HepG2 (cell line): ENCODE data around the gene CTF1. TPM values are rescaled to one million over a fixed set of nuclear protein-coding genes. Genes with fewer than 3 reads are reported as not detected.
A peak's percentile ranks its signal among the peaks of the same experiment; 100 is the strongest.

Experiments
- ARID2 ChIP-seq: sonication (generic); formaldehyde crosslinking; IDR thresholded peaks from 2 replicates; pipeline ENCODE4 v1.8.1; 2022; ENCODE audit warnings: mild to moderate bottlenecking, missing genetic modification reagents, borderline replicate concordance
- CHD4 ChIP-seq: fragments of 200-600 bp; sonication (generic); IDR thresholded peaks from 2 replicates; pipeline ENCODE4 v1.7.0; 2017; ENCODE audit warnings: mild to moderate bottlenecking, low read length, borderline replicate concordance
- FOXC1 ChIP-seq: sonication (generic); formaldehyde crosslinking; IDR thresholded peaks from 2 replicates; pipeline ENCODE4 v1.8.0; 2022; ENCODE audit warnings: mild to moderate bottlenecking, missing genetic modification reagents, borderline replicate concordance
- HES4 ChIP-seq: sonication (generic); formaldehyde crosslinking; IDR thresholded peaks from 2 replicates; pipeline ENCODE4 v1.9.0; 2021; ENCODE audit warnings: mild to moderate bottlenecking, missing genetic modification reagents, borderline replicate concordance
- IRF2 ChIP-seq: IDR thresholded peaks from 2 replicates; pipeline ENCODE4 v1.6.1; 2018; ENCODE audit warnings: missing genetic modification reagents, missing compliant biosample characterization
- KLF11 ChIP-seq: IDR thresholded peaks from 2 replicates; pipeline ENCODE4 v1.6.1; 2016; ENCODE audit warnings: missing compliant biosample characterization
- MAFG ChIP-seq: sonication (generic); formaldehyde crosslinking; IDR thresholded peaks from 2 replicates; pipeline ENCODE4 v1.5.1; 2020; ENCODE audit warnings: mild to moderate bottlenecking, missing genetic modification reagents
- MBNL3 ChIP-seq: fragments of 250-450 bp; sonication (Bioruptor Pico); conservative IDR thresholded peaks from 2 replicates; pipeline ENCODE4 v1.8.0; 2022; ENCODE audit warnings: mild to moderate bottlenecking, inconsistent platforms
- NCOA5 ChIP-seq: sonication (generic); formaldehyde crosslinking; IDR thresholded peaks from 2 replicates; pipeline ENCODE4 v1.4.0; 2020; ENCODE audit warnings: missing genetic modification reagents
- NFYC ChIP-seq: IDR thresholded peaks from 2 replicates; pipeline ENCODE4 v1.6.1; 2016; ENCODE audit warnings: missing genetic modification reagents, missing compliant biosample characterization
- POLR2AphosphoS5 ChIP-seq: IDR thresholded peaks from 2 replicates; pipeline ENCODE4 v1.6.1; 2012; ENCODE audit warnings: low read depth, low read length
- TCF7 ChIP-seq: sonication (generic); IDR thresholded peaks from 2 replicates; pipeline ENCODE4 v1.6.1; 2016; ENCODE audit warnings: antibody characterized with exemption, low read depth
- THYN1 ChIP-seq: sonication (generic); formaldehyde crosslinking; IDR thresholded peaks from 2 replicates; pipeline ENCODE4 v1.8.1; 2023; ENCODE audit warnings: low read depth, mild to moderate bottlenecking, moderate library complexity, missing genetic modification reagents, borderline replicate concordance
- TRIM24 ChIP-seq: sonication (generic); formaldehyde crosslinking; IDR thresholded peaks from 2 replicates; pipeline ENCODE4 v1.8.0; 2022; ENCODE audit warnings: mild to moderate bottlenecking, missing genetic modification reagents
- ZFYVE20 ChIP-seq: sonication (generic); formaldehyde crosslinking; IDR thresholded peaks from 2 replicates; pipeline ENCODE4 v1.8.0; 2023; ENCODE audit warnings: low read depth, mild to moderate bottlenecking, moderate library complexity, missing genetic modification reagents, borderline replicate concordance
- ZNF652 ChIP-seq: IDR thresholded peaks from 2 replicates; pipeline ENCODE4 v1.6.1; 2016; ENCODE audit warnings: low read depth, borderline replicate concordance
- polyA plus RNA-seq, 8 experiments: library from polyadenylated mRNA; depleted of rRNA in 3 of 8; stranded (reverse) in 7 of 8; unstranded in 1 of 8; fragments of >200 nt; fragmentation: Illumina TruSeq in 4 of 8; extraction: Trizol in 4 of 8; gene quantifications; 2 replicates each; pipeline versions ENCODE4 v1.2.1 to v1.2.3, GENCODE V29; 2011 to 2016; ENCODE audit warnings: low read depth in 4 of 8, missing spikeins in 1 of 8, mixed read lengths in 1 of 8; ENCODE audit not compliant: insufficient read depth in 1 of 8
- total RNA-seq, 5 experiments: library from RNA; depleted of rRNA; stranded (reverse); fragments of >200 nt; fragmentation: Illumina TruSeq; extraction: Trizol; gene quantifications; 2 replicates each; pipeline ENCODE4 v1.2.3, GENCODE V29; 2016; ENCODE audit warnings: low read depth in 1 of 5
- TF ChIP-seq, protein P1 (sequence below), 2 experiments: IDR thresholded peaks; 2 replicates each; pipeline ENCODE4 v1.6.1; 2011 to 2012; ENCODE audit warnings: low read length in 2 of 2, borderline replicate concordance in 1 of 2, low read depth in 1 of 2, mild to moderate bottlenecking in 1 of 2, moderate library complexity in 1 of 2
- TF ChIP-seq, protein P2 (sequence below): sonication (generic); formaldehyde crosslinking; IDR thresholded peaks from 2 replicates; pipeline ENCODE4 v1.5.0; 2020; ENCODE audit warnings: mild to moderate bottlenecking, missing genetic modification reagents
- TF ChIP-seq, protein P3 (sequence below): sonication (generic); formaldehyde crosslinking; IDR thresholded peaks from 2 replicates; pipeline ENCODE4 v1.4.0; 2020; ENCODE audit warnings: mild to moderate bottlenecking, missing genetic modification reagents

The CTF1 gene
- total and polyA plus RNA-seq, 2 of the 13 experiments (the other 11 are each of a cell fraction or from before 2014, with no cell fraction given), result 0.13 to 1.8 TPM

DNA sequence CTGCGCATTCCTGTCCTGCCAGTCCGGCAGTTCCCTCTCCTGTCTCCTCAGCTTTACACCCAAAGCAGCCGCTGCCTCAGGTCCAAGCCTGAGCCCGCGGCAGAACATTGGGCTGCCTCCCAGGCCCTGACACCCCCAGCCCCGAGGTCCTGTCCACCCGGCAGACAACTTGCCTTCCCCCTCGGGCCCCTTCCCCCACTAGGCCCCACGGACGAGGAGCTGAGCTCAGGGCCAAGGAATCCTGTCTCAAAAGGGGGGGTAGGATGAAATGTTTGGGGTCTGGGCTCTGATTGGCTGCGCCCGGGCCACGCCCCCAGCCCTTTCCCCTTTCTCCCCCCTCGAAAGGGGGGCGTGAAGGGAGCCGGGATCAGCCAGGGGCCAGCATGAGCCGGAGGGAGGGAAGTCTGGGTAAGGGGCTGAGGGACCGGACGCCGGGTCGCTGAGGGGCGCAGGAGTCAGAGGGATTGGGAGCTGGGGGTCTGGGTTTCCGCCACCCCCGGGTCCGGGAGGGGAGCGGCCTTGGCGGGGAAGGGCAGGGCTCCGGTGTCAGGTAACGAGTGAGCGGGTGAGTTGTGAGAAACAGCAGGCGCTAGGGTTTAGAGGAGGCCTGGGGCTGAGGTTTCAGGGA, at the start of gene CTF1 (continued):
- TF ChIP-seq, protein P1, sequence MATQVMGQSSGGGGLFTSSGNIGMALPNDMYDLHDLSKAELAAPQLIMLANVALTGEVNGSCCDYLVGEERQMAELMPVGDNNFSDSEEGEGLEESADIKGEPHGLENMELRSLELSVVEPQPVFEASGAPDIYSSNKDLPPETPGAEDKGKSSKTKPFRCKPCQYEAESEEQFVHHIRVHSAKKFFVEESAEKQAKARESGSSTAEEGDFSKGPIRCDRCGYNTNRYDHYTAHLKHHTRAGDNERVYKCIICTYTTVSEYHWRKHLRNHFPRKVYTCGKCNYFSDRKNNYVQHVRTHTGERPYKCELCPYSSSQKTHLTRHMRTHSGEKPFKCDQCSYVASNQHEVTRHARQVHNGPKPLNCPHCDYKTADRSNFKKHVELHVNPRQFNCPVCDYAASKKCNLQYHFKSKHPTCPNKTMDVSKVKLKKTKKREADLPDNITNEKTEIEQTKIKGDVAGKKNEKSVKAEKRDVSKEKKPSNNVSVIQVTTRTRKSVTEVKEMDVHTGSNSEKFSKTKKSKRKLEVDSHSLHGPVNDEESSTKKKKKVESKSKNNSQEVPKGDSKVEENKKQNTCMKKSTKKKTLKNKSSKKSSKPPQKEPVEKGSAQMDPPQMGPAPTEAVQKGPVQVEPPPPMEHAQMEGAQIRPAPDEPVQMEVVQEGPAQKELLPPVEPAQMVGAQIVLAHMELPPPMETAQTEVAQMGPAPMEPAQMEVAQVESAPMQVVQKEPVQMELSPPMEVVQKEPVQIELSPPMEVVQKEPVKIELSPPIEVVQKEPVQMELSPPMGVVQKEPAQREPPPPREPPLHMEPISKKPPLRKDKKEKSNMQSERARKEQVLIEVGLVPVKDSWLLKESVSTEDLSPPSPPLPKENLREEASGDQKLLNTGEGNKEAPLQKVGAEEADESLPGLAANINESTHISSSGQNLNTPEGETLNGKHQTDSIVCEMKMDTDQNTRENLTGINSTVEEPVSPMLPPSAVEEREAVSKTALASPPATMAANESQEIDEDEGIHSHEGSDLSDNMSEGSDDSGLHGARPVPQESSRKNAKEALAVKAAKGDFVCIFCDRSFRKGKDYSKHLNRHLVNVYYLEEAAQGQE (IDR thresholded peaks at IDR 0.05; ENCODE audit: borderline replicate concordance in 1 of 2, low read depth in 1 of 2, low read length in 2 of 2), result no peak
- TF ChIP-seq MBNL3 (CRISPR knock-in tag) (no peak), NCOA5 (CRISPR knock-in tag) (no peak), MAFG (CRISPR knock-in tag) (no peak), HES4 (CRISPR knock-in tag) (no peak), FOXC1 (CRISPR knock-in tag) (no peak; the same call in 1 of the 2 replicates), TCF7 (no peak), THYN1 (CRISPR knock-in tag) (no peak), CHD4 (no peak; the same call in 1 of the 2 replicates), ZFYVE20 (CRISPR knock-in tag) (no peak), KLF11 (peak; percentile 81; the same call in 1 of the 2 replicates), IRF2 (CRISPR knock-in tag) (peak; percentile 18; the same call in 1 of the 2 replicates), ARID2 (CRISPR knock-in tag) (peak; percentile 82; the same call in 1 of the 2 replicates), POLR2AphosphoS5 (peak; percentile 48; the same call in 1 of the 2 replicates), TRIM24 (CRISPR knock-in tag) (no peak), NFYC (CRISPR knock-in tag) (peak; percentile 80), ZNF652 (CRISPR knock-in tag) (no peak)
- TF ChIP-seq, protein P2, sequence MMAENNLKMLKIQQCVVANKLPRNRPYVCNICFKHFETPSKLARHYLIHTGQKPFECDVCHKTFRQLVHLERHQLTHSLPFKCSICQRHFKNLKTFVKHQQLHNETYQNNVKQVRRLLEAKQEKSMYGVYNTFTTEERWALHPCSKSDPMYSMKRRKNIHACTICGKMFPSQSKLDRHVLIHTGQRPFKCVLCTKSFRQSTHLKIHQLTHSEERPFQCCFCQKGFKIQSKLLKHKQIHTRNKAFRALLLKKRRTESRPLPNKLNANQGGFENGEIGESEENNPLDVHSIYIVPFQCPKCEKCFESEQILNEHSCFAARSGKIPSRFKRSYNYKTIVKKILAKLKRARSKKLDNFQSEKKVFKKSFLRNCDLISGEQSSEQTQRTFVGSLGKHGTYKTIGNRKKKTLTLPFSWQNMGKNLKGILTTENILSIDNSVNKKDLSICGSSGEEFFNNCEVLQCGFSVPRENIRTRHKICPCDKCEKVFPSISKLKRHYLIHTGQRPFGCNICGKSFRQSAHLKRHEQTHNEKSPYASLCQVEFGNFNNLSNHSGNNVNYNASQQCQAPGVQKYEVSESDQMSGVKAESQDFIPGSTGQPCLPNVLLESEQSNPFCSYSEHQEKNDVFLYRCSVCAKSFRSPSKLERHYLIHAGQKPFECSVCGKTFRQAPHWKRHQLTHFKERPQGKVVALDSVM (CRISPR knock-in tag), result no peak
- TF ChIP-seq, protein P3, sequence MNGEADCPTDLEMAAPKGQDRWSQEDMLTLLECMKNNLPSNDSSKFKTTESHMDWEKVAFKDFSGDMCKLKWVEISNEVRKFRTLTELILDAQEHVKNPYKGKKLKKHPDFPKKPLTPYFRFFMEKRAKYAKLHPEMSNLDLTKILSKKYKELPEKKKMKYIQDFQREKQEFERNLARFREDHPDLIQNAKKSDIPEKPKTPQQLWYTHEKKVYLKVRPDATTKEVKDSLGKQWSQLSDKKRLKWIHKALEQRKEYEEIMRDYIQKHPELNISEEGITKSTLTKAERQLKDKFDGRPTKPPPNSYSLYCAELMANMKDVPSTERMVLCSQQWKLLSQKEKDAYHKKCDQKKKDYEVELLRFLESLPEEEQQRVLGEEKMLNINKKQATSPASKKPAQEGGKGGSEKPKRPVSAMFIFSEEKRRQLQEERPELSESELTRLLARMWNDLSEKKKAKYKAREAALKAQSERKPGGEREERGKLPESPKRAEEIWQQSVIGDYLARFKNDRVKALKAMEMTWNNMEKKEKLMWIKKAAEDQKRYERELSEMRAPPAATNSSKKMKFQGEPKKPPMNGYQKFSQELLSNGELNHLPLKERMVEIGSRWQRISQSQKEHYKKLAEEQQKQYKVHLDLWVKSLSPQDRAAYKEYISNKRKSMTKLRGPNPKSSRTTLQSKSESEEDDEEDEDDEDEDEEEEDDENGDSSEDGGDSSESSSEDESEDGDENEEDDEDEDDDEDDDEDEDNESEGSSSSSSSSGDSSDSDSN (CRISPR knock-in tag), result peak; percentile 20; the same call in 1 of the 2 replicates
